ENCODE results near the gene LRRK1.

- TF ChIP-seq EZH2 (IDR thresholded peaks at IDR 0.05; ENCODE audit: borderline replicate concordance, low read length) (no peak), CTCF (conservative IDR thresholded peaks at IDR 0.05 in 1 of 2, IDR thresholded peaks at IDR 0.05 in 1 of 2; ENCODE audit: extremely low read depth in 1 of 2, insufficient read depth in 1 of 2, low read depth in 1 of 2, low read length in 2 of 2) (no peak)
These were observed 150.5 kb downstream of the LRRK1 start for GRCh38 chr15:101069654-101069973.

All from mammary epithelial cell (primary cell).